Measurements from ENCODE around the gene BMP5.

The BMP5 gene

GRCh38 chr6:55704421-55704820 lies 171.0 kb downstream of the BMP5 start:
- Histone ChIP-seq H3K36me3 (ENCODE audit: control insufficient read depth, low read length) (no peaks in the 10 kb centered on the region), H3K27me3 (ENCODE audit: control insufficient read depth, low read length) (no peaks in the 10 kb centered on the region), H3K4me1 (ENCODE audit: control insufficient read depth, low read length) (no peaks in the 10 kb centered on the region), H3K79me2 (ENCODE audit: control insufficient read depth, low read length) (no peaks in the 10 kb centered on the region), H3K9me3 (ENCODE audit: control insufficient read depth, insufficient read depth, low read length) (no peaks in the 10 kb centered on the region), H3K27ac (ENCODE audit: low read depth, low read length) (no peak overlapping the region), H3K4me2 (ENCODE audit: low read length) (no peak overlapping the region), H3K4me3 (ENCODE audit: low read length) (no peak overlapping the region), H3K9me2 (replicated peaks; ENCODE audit: control insufficient read depth, low read length) (no peaks in the 10 kb centered on the region), H4K20me1 (ENCODE audit: control insufficient read depth, insufficient read depth, low read depth, low read length) (no peaks in the 10 kb centered on the region), H3F3A (ENCODE audit: control insufficient read depth, insufficient read depth) (no peaks in the 10 kb centered on the region)
- TF ChIP-seq CTCF (IDR thresholded peaks at IDR 0.05; ENCODE audit: low read depth, low read length, poor library complexity, severe bottlenecking) (no peak), EZH2phosphoT487 (IDR thresholded peaks at IDR 0.05; ENCODE audit: borderline replicate concordance, low read length) (no peak)
